NCI-H1092 (cell line): ENCODE results near the gene UROS.

Source experiments
- DNase-seq: peaks from one replicate; lab custom pipeline; 2025; lab: John Stamatoyannopoulos, UW

UROS gene

DNA sequence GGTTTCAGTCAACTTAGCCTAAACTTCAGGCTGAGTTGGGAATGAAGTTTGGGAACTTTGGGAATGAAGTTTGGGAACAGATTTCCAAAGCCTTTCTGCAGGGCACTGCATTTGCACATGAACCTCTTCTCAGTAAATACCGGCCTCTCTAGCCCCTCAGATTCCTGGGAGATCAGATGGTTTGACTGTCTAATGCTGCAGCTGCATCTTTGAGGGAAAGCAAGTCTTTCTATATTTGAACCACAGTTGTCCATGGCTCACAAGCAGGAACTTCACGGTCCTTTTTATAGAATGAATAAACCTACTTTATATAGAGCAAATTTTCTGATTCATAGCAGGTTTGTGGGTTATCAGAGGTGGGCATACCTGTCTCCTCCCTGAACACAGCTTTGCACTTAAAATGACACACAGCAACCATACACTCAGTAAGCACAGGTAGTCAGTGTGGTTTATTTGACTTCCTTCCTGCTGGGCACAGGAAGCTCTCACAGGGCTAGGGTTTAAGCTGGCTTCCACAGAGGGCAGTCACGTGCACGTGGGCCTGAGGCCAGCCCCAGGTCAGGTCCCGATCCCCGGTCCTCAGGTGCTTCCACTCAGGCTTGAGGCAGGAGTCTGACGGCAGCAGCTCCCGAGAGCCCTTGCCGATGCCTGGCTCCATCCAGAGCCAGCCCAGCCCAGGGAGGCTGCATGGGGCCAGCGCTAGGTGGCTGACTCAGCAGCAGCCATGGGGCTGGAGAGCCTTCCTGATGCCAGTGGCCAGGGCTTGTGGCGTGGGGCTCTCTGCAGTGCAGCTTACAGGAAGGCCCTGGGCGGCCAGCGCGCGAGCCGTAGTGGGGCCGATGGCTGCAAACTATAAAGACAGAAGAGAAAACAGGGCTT, 34.7 kb downstream of the UROS start:
- DNase-seq: no peak

GRCh38 chr10:125785791-125786190, 37.3 kb downstream of the UROS start:
- DNase-seq: no peak

- DNase-seq: no peak
Observed at GRCh38 chr10:125783957-125784356, 39.1 kb downstream of the UROS start.

DNA sequence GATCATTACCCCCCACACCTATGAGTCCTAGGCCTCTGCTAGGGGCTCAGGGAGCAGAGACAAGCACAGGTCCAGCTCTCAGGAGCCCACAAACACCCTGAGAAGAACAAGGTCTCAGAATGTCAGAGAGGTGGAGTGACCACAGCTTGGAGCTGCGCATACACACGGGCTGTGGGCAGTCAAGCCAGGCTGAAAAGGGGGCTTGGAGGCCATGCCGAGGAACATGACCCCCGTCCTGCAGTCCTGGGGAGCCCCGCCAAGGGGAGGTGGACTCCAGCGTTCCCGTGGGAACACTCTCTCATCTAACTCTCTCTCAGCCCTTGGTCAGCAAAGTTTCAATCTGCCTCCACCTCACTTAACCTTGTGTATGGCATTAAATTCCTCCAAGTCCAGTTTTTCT, 39.6 kb downstream of the UROS start:
- DNase-seq: no peak

DNA sequence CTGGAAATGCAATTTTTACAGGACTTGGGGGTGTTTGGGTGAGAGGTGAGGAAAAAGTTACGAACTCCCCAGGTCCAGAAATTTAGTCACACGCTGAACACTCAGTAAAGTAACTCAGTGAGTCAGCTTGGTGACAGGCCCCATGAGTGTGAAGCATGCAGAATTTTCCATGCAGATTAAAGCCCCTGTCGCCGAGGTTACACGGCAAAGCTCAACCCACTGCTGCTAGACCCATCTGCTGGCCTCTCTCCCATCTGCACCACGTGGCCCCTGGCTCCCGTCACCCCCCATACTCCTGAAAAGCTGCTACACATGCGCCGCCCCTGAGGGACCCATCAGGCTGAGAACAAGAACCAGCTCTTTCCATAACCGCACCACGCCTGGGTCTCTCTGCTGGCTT, 40.4 kb downstream of the UROS start:
- no peak for DNase-seq

DNA sequence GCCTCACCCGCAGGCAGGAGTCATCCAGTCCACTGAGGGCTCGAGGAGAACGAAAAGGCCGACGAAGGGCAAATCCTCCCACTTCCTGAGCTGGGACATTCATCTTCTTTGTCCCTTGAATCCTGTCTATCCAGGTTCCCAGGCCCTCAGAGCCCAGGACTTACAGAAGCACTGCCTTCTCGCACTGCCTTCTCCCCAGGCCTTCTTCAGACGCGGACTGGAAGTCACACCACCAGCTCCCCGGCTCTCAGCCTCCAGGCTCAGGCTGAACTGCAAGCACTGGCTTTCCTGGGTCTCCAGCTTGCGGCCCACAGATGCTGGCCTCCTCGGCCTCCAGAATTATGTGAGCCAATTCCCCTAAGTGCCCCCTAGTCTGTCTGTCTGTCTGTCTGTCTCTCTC, 41.0 kb downstream of the UROS start:
- DNase-seq: no peak

- DNase-seq: no peak
Observed at GRCh38 chr10:125781374-125781773, 41.7 kb downstream of the UROS start.

- DNase-seq: no peak
Observed at GRCh38 chr10:125779403-125780327, 43.4 kb downstream of the UROS start.

DNA sequence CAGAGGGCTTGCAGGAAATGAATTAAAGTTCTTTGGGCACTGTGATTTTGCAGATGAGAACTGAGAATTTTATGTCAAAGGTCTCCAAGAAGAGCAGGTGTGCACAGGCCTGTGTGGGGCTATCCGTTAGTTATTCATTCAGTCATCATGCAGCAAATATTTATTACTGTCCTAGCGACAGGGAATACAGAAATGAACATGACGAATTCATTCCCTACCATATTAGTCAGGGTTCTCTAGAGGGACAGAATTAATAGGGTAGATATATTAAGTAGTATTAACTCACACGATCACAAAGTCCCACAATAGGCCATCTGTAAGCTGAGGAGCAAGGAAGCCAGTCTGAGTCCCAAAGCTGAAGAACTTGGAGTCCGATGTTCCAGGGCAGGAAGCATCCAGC, 44.5 kb downstream of the UROS start:
- DNase-seq: no peak

DNA sequence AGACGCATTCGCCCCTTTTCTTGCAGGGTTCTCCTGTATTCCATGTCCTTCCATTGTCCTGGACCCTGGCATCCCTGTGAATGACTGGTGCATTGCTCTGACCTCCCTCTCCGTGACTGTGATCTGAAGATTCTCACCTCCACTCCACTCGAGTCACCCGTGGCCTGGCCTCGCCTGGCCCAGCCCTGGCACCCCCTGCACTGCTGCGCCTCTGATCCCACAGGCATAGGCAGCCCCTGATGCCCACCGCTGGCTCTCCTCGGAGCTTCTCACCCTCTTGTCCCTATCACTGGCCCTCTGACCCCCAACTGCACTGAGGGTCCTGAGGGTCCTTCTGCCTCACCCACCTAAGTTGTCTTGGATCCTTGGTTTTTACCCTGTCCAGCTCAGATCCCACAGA, 45.3 kb downstream of the UROS start:
- DNase-seq: no peak

DNA sequence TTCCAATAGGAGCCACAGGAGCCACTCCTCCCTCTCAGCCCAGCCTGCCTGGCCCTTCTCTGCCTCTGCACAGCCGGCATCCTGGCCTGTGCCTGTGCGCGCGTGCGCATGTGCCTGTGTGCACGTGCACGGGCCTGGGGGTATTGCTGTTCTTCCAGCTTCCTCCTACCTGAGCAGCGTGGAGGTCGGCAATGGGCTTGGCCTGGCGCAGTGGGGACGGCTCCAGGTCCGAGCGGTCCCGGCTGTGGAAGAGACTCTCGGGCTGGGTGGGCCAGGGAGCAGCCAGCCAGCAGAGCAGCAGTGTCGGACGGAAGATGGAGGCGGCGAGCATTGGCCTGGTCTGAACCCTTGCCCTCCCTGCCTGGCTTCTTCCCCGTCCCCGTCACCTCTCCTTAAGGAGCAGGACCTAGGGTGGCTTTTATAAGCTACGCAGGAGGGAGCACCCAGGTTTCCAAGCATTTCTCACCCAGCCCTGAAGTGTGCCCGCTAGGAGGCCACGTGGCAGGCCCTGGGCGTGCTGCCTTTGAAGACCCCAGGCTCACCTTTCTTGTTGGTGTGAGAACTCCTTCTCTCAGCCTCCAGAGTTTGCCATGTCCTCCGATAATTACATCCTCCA, 47.5 kb downstream of the UROS start, which contains the start of gene MMP21:
Gene MMP21, minus strand, starts transcription at position 331 of the 616 bp plus-strand sequence. Its CDS starts 0 bp downstream, at position 331.
- no peak for DNase-seq

GRCh38 chr10:125774581-125775191, 48.4 kb downstream of the UROS start:
- no peak for DNase-seq

DNA sequence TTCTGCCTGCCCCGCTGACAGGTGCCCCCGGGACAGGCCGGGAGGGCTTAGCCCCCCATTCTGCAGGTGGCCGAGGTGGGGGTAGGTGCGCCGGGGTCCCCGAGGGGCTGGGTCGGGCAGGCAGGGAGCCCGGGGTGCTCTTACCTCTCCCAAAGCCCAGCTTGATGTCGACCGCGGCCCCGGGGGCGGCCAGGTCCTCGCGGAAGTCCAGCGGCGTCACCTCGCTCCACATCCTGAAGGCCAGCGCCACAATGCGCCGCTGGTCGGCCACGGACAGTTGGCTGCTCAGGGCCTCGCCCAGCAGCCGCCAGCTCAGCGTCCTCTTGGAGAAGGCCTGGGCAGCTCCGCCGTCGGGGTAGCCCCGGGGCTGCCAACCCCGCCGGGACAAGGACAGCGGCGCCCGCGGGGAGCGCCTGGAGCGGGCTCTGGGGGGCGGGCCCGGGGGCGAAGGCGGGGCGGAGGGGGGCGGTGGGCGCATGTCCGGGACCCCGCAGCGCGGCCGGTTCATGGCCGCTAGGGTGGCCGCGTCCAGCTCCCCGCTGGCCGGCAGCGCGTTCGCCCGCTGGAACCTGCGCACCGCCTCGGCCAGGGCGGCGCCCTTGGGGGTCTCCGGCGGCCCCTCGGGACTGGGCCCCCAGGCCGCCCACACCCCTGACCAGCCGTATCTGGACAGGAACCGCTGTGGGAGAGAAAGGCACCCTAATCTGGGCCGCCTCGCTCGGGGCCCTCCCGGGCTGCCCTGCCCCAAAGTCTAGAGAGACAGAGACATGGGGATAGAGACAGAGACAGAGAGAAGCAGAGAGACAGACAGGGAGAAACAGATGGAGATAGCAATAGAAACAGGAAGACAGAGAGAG, 49.1 kb downstream of the UROS start:
- DNase-seq: no peak

DNA sequence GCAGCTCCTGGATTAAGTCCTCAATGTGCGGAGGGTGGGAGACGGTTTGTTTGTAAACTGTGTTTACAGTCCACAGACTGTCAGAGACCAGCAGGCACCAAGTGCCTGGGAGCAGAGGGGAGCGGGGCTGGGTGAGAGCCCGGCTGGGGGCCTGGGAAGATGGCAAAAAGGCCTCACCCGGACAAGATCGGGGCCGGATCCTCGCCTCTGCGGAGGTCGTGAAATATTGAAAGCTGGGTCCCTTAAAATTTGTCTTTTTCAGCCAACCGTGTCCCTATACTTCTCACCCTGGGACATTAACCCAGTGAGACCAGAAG, 50.2 kb downstream of the UROS start:
- DNase-seq: no peak

- no peak for DNase-seq
Observed at GRCh38 chr10:125772112-125772863, 50.8 kb downstream of the UROS start.

GRCh38 chr10:125770844-125771243, 52.2 kb downstream of the UROS start:
- no peak for DNase-seq

DNA sequence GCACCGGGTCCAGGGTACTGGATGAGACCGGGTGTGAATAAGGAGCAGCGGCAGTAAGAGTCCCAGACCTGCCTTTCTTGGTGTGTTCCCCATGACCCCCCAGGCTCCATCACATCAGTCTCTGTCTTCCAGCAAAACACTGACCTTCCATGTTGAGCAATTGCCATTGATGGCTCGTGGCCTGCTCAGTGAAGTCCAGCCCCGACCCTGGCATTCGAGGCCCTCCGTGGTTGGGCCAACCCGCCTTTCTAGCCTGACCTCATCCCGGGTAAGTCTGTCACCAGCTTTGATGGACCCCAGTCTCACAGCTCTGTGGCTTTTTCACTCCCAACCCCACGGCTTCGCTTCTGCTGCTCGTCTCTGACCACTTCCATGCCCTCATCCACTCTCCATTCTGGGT, 53.9 kb downstream of the UROS start:
- no peak for DNase-seq

- DNase-seq: no peak
Observed at GRCh38 chr10:125768219-125768855, 54.7 kb downstream of the UROS start.

- no peak for DNase-seq
Observed at GRCh38 chr10:125766511-125766910, 56.5 kb downstream of the UROS start.

DNA sequence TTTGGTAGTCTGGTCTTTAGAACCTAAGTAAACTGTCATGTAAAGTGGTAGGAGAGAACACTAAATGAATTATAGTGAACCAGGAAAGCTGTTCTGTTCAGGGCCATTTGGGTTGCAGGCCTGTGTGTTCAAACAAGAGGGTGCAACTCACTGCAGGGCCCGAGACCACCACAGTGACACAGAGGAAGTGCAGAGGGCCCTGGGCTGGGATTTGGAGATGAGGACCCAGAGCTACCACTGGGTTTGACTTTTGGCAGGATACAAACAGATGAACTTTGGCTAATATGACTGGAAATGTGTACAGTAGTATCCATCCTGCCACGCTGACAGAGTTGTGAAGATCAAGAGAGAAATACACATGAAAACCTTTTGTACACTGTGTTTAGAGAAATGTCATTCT, 57.2 kb downstream of the UROS start:
- DNase-seq: no peak
